Measurements from ENCODE around the gene LRRC8E.

DNA sequence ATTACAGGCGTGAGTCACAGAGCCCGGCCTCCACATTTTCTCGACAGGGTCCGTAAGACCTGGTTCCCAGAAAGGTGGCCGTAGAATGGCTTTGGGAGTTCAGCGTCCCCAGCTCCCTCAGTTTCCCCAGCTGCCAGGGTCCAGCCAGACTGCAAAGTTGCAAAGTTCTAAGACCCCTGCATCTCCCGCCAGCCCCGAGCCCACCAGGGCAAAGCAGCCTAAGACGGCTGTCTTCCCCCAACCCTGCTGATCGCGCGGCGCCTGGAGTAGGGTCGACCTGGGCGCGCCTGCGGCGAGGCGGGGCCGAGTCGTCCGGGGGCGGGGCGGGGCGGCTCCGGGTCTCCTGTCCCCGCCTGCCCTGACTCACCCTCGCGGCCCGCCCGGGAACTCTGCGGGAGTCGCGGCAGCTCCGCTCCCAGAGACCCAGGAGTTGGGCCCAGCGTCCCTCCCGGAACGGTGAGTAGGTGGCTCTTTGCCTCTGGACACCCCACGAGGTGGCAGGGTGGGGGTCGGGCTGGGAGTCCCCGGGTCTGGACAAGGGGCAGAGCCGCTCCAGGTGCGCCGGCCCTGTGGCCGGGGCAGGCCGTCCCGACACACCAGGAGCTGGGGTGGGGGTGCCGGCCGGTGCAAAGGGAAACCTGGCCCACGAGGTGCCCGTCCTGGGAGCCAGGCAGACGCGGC lies at the start of gene LRRC8E:
- TF ChIP-seq JUN (IDR thresholded peaks at IDR 0.05; ENCODE audit: low read depth, low read length) (no peak), POLR2AphosphoS5 (IDR thresholded peaks at IDR 0.05; ENCODE audit: low read depth, low read length) (no peak), SP1 (IDR thresholded peaks at IDR 0.05; ENCODE audit: low read depth, low read length) (no peak), EZH2 (IDR thresholded peaks at IDR 0.05; ENCODE audit: low read depth, low read length, severe bottlenecking) (no peak), SRF (IDR thresholded peaks at IDR 0.05; ENCODE audit: low read depth, low read length) (no peak), POLR2A (IDR thresholded peaks at IDR 0.05; ENCODE audit: control extremely low read depth in 1 of 2, low read depth in 2 of 2, low read length in 2 of 2) (no peak), CREB1 (IDR thresholded peaks at IDR 0.05) (peak; percentile 21; the same call in 1 of the 2 replicates), YY1 (IDR thresholded peaks at IDR 0.05; ENCODE audit: low read depth, low read length) (no peak), EP300 (IDR thresholded peaks at IDR 0.05; ENCODE audit: borderline replicate concordance in 1 of 2, low read depth in 2 of 2, low read length in 2 of 2) (no peak), JUND (IDR thresholded peaks at IDR 0.05; ENCODE audit: low read length) (peak; percentile 61), RFX5 (IDR thresholded peaks at IDR 0.05; ENCODE audit: borderline replicate concordance, low read depth, low read length) (no peak)
- TF ChIP-seq, protein P1, sequence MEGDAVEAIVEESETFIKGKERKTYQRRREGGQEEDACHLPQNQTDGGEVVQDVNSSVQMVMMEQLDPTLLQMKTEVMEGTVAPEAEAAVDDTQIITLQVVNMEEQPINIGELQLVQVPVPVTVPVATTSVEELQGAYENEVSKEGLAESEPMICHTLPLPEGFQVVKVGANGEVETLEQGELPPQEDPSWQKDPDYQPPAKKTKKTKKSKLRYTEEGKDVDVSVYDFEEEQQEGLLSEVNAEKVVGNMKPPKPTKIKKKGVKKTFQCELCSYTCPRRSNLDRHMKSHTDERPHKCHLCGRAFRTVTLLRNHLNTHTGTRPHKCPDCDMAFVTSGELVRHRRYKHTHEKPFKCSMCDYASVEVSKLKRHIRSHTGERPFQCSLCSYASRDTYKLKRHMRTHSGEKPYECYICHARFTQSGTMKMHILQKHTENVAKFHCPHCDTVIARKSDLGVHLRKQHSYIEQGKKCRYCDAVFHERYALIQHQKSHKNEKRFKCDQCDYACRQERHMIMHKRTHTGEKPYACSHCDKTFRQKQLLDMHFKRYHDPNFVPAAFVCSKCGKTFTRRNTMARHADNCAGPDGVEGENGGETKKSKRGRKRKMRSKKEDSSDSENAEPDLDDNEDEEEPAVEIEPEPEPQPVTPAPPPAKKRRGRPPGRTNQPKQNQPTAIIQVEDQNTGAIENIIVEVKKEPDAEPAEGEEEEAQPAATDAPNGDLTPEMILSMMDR (IDR thresholded peaks at IDR 0.05; ENCODE audit: control extremely low read depth in 1 of 3, insufficient read depth in 1 of 3, low read depth in 1 of 3, low read length in 3 of 3): no peak
- TF ChIP-seq, protein P2, sequence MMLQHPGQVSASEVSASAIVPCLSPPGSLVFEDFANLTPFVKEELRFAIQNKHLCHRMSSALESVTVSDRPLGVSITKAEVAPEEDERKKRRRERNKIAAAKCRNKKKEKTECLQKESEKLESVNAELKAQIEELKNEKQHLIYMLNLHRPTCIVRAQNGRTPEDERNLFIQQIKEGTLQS (IDR thresholded peaks at IDR 0.05; ENCODE audit: insufficient read depth, low read depth, low read length): no peak

Measured in H1 (cell line).